ENCODE measurements around the gene ETNK1. TPM values are rescaled to one million over a fixed set of nuclear protein-coding genes. Genes with fewer than 3 reads are reported as not detected.

ETNK1 gene
- total RNA-seq, 1 donor from 2014 or later, result 53.9 TPM

GRCh38 chr12:22617630-22618029 is 7.3 kb upstream of the ETNK1 start:
- H3K4me3 ChIP-seq, result no peak overlapping the region

GRCh38 chr12:22624548-22624869 is 462 bp upstream of the ETNK1 start:
- Histone ChIP-seq H4K20me1 (ENCODE audit: low read depth) (peaks cover 39% of the 10 kb centered on the region), H3F3A (ENCODE audit: low read depth) (peaks cover 15% of the 10 kb centered on the region), H3K4me1 (peaks cover 25% of the 10 kb centered on the region), H3K4me2 (peak overlapping the region; percentile 85), H3K4me3 (peak overlapping the region; percentile 60), H3K36me3 (no peaks in the 10 kb centered on the region), H3K9me3 (ENCODE audit: low read depth) (no peaks in the 10 kb centered on the region), H3K27me3 (no peaks in the 10 kb centered on the region), H3K27ac (no peak overlapping the region), H3K79me2 (ENCODE audit: low read depth) (peaks cover 43% of the 10 kb centered on the region), H3K9ac (no peak overlapping the region), H2AFZ (replicated peaks) (peak overlapping the region; percentile 84)
- H3K4me3 Mint-ChIP-seq, result peak overlapping the region; percentile 90
- peak overlapping the region; percentile 100 for H3K27ac Mint-ChIP-seq
- peaks cover 32% of the 10 kb centered on the region for H3K4me1 Mint-ChIP-seq
- DNase-seq (ENCODE audit: low spot score), result no peak
- TF ChIP-seq EZH2phosphoT487 (IDR thresholded peaks at IDR 0.05), result no peak
- no peak for TF ChIP-seq EZH2 (IDR thresholded peaks at IDR 0.05)
- no peak for TF ChIP-seq CTCF (IDR thresholded peaks at IDR 0.05)
- peaks cover 5% of the 10 kb centered on the region for H3K27me3 Mint-ChIP-seq (ENCODE audit: insufficient read depth, low read depth)
- peaks cover 4% of the 10 kb centered on the region for H3K36me3 Mint-ChIP-seq
- no peaks in the 10 kb centered on the region for H3K9me3 Mint-ChIP-seq

More at GRCh38 chr12:22617630-22618029, 7.3 kb upstream of the ETNK1 start:
- Histone ChIP-seq H3K9me3 (ENCODE audit: low read depth) (no peaks in the 10 kb centered on the region), H3K9ac (no peak overlapping the region), H3K27ac (no peak overlapping the region), H4K20me1 (ENCODE audit: low read depth) (no peaks in the 10 kb centered on the region), H3K36me3 (no peaks in the 10 kb centered on the region), H3K4me2 (no peak overlapping the region), H2AFZ (replicated peaks) (no peak overlapping the region), H3K27me3 (no peaks in the 10 kb centered on the region), H3F3A (ENCODE audit: low read depth) (no peaks in the 10 kb centered on the region), H3K4me1 (no peaks in the 10 kb centered on the region), H3K79me2 (ENCODE audit: low read depth) (no peaks in the 10 kb centered on the region)
- H3K4me1 Mint-ChIP-seq, result no peaks in the 10 kb centered on the region
- no peak for DNase-seq (ENCODE audit: low spot score)
- TF ChIP-seq CTCF (IDR thresholded peaks at IDR 0.05), result no peak
- no peak for TF ChIP-seq EZH2phosphoT487 (IDR thresholded peaks at IDR 0.05)
- no peak for TF ChIP-seq EZH2 (IDR thresholded peaks at IDR 0.05)
- H3K9me3 Mint-ChIP-seq, result peaks cover 32% of the 10 kb centered on the region
- no peak overlapping the region for H3K4me3 Mint-ChIP-seq
- H3K36me3 Mint-ChIP-seq, result no peaks in the 10 kb centered on the region
- peaks cover 2% of the 10 kb centered on the region for H3K27me3 Mint-ChIP-seq (ENCODE audit: insufficient read depth, low read depth)
- H3K27ac Mint-ChIP-seq, result no peak overlapping the region

DNA sequence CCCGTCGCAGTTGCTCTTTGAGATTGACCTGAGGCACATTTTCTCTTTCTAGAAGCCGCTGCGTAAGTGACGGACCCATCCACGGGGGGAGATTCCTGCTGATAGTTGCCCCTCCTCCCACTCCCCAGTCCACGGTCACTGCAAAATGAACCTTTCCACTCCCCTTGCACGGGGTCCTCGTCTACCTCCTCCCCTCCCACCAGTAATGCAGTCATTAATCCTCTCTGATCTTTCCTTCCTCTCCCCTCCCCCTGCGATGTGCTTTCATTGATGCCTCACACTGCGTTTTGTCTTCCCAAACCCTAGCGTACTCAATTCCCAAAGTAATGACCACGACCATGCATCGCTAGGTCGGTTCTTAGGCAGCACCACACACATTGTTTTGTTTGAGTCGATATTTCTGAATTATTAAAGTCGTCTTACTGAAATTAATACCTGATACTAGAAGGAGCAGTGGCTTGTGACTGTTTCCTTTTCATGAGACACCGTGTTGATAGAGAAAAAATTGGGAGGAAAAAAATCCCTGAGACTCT is 857 bp downstream of the ETNK1 start:
- Histone ChIP-seq H3F3A (ENCODE audit: low read depth) (peaks cover 15% of the 10 kb centered on the region), H3K27me3 (no peaks in the 10 kb centered on the region), H3K4me2 (peak overlapping the region; percentile 85), H3K9me3 (ENCODE audit: low read depth) (no peaks in the 10 kb centered on the region), H3K79me2 (ENCODE audit: low read depth) (peaks cover 56% of the 10 kb centered on the region), H2AFZ (replicated peaks) (no peak overlapping the region), H3K36me3 (no peaks in the 10 kb centered on the region), H3K4me1 (peaks cover 25% of the 10 kb centered on the region), H3K27ac (no peak overlapping the region), H3K4me3 (peak overlapping the region; percentile 60), H3K9ac (peak overlapping the region; percentile 15), H4K20me1 (ENCODE audit: low read depth) (peaks cover 46% of the 10 kb centered on the region)
- TF ChIP-seq EZH2phosphoT487 (IDR thresholded peaks at IDR 0.05) (no peak), CTCF (IDR thresholded peaks at IDR 0.05) (no peak), EZH2 (IDR thresholded peaks at IDR 0.05) (no peak)
- Mint-ChIP-seq H3K27ac (peak overlapping the region; percentile 79), H3K36me3 (peaks cover 9% of the 10 kb centered on the region), H3K4me3 (peak overlapping the region; percentile 90), H3K9me3 (no peaks in the 10 kb centered on the region), H3K4me1 (peaks cover 33% of the 10 kb centered on the region), H3K27me3 (ENCODE audit: insufficient read depth, low read depth) (peaks cover 7% of the 10 kb centered on the region)
- DNase-seq (ENCODE audit: low spot score), result peak; percentile 82

Data from neural progenitor cell (in vitro differentiated cells).